ENCODE measurements around the gene TFB1M. TPM values are rescaled to one million over a fixed set of nuclear protein-coding genes. Genes with fewer than 3 reads are reported as not detected.
A peak's percentile ranks its signal among the peaks of the same experiment; 100 is the strongest.
"Not testable (repeated sequence)": the region's sequence is repeated elsewhere in the genome, so short reads cannot be mapped to it uniquely, and the experiment has no call there.

Gene TFB1M
- total RNA-seq, 1 donor from 2014 or later = 17.9 TPM

- ATAC-seq (no peak), DNase-seq (ENCODE audit: missing footprints) (no peak)
- intact Hi-C loops (cut with DNase I) = no loop called here
Measured at GRCh38 chr6:155272353-155273232, 41.7 kb downstream of the TFB1M start.

GRCh38 chr6:155271145-155271544, 43.1 kb downstream of the TFB1M start:
- ATAC-seq (no peak), DNase-seq (ENCODE audit: missing footprints) (no peak)
- intact Hi-C loops (cut with DNase I) = no loop called here

- DNase-seq (ENCODE audit: missing footprints) = no peak
- no peak for ATAC-seq
- intact Hi-C loops (cut with DNase I) = no loop called here
Measured at GRCh38 chr6:155270561-155271091, 43.7 kb downstream of the TFB1M start.

- ATAC-seq (no peak), DNase-seq (ENCODE audit: missing footprints) (no peak)
- intact Hi-C loops (cut with DNase I) = no loop called here
Measured at GRCh38 chr6:155269765-155270164, 44.5 kb downstream of the TFB1M start.

GRCh38 chr6:155268088-155268867, 46.0 kb downstream of the TFB1M start:
- ATAC-seq; DNase-seq (ENCODE audit: missing footprints); intact Hi-C loops (cut with DNase I): not testable (repeated sequence)

GRCh38 chr6:155267411-155267810, 46.9 kb downstream of the TFB1M start:
- ATAC-seq = no peak
- no peak for DNase-seq (ENCODE audit: missing footprints)
- intact Hi-C loops (cut with DNase I) = no loop called here

- DNase-seq (ENCODE audit: missing footprints) = no peak
- intact Hi-C loops (cut with DNase I) = no loop called here
- ATAC-seq = no peak
Measured at GRCh38 chr6:155265843-155266535, 48.3 kb downstream of the TFB1M start.

GRCh38 chr6:155264693-155265320, 49.5 kb downstream of the TFB1M start:
- DNase-seq (ENCODE audit: missing footprints) = no peak

GRCh38 chr6:155263373-155264063, 50.8 kb downstream of the TFB1M start, which contains the start of gene CLDN20:
CLDN20 (plus strand) TSS chr6:155264013; CDS start chr6:155275720, 11,707 bp downstream.
- DNase-seq (ENCODE audit: missing footprints) (no peak), ATAC-seq (peak; percentile 55)
- intact Hi-C loops (cut with DNase I) = no loop called here

More at GRCh38 chr6:155264693-155265320, 49.5 kb downstream of the TFB1M start:
- ATAC-seq = no peak
- intact Hi-C loops (cut with DNase I) = no loop called here

- no peak for DNase-seq (ENCODE audit: missing footprints)
- ATAC-seq = no peak
- intact Hi-C loops (cut with DNase I) = no loop called here
Measured at GRCh38 chr6:155262655-155263054, 51.6 kb downstream of the TFB1M start.

GRCh38 chr6:155261111-155261900, 53.0 kb downstream of the TFB1M start:
- DNase-seq (ENCODE audit: missing footprints) = no peak
- intact Hi-C loops (cut with DNase I) = no loop called here
- ATAC-seq = no peak

- intact Hi-C loops (cut with DNase I) = no loop called here
- ATAC-seq = no peak
- no peak for DNase-seq (ENCODE audit: missing footprints)
Measured at GRCh38 chr6:155260686-155261085, 53.6 kb downstream of the TFB1M start.

GRCh38 chr6:155259897-155260296, 54.4 kb downstream of the TFB1M start:
- ATAC-seq (no peak), DNase-seq (ENCODE audit: missing footprints) (no peak)
- intact Hi-C loops (cut with DNase I) = loop anchor here (10.0 kb wide), 1 partner anchor 325 kb away; no protein-coding TSS in a partner anchor

GRCh38 chr6:155259204-155259603, 55.1 kb downstream of the TFB1M start:
- DNase-seq (ENCODE audit: missing footprints) = no peak
- ATAC-seq = no peak
- intact Hi-C loops (cut with DNase I) = loop anchor here (10.0 kb wide), 1 partner anchor 324 kb away; no protein-coding TSS in a partner anchor

GRCh38 chr6:155257796-155258195, 56.5 kb downstream of the TFB1M start:
- intact Hi-C loops (cut with DNase I) = loop anchor here (10.0 kb wide), 1 partner anchor 323 kb away; no protein-coding TSS in a partner anchor
- no peak for DNase-seq (ENCODE audit: missing footprints)

GRCh38 chr6:155256122-155256795, 58.0 kb downstream of the TFB1M start:
- no peak for ATAC-seq
- intact Hi-C loops (cut with DNase I) = loop anchor here (10.0 kb wide), 1 partner anchor 321 kb away; no protein-coding TSS in a partner anchor
- DNase-seq (ENCODE audit: missing footprints) = no peak

More at GRCh38 chr6:155257796-155258195, 56.5 kb downstream of the TFB1M start:
- no peak for ATAC-seq
